Measurements from ENCODE around the gene VWCE.

The VWCE gene, protein sequence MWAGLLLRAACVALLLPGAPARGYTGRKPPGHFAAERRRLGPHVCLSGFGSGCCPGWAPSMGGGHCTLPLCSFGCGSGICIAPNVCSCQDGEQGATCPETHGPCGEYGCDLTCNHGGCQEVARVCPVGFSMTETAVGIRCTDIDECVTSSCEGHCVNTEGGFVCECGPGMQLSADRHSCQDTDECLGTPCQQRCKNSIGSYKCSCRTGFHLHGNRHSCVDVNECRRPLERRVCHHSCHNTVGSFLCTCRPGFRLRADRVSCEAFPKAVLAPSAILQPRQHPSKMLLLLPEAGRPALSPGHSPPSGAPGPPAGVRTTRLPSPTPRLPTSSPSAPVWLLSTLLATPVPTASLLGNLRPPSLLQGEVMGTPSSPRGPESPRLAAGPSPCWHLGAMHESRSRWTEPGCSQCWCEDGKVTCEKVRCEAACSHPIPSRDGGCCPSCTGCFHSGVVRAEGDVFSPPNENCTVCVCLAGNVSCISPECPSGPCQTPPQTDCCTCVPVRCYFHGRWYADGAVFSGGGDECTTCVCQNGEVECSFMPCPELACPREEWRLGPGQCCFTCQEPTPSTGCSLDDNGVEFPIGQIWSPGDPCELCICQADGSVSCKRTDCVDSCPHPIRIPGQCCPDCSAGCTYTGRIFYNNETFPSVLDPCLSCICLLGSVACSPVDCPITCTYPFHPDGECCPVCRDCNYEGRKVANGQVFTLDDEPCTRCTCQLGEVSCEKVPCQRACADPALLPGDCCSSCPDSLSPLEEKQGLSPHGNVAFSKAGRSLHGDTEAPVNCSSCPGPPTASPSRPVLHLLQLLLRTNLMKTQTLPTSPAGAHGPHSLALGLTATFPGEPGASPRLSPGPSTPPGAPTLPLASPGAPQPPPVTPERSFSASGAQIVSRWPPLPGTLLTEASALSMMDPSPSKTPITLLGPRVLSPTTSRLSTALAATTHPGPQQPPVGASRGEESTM

DNA sequence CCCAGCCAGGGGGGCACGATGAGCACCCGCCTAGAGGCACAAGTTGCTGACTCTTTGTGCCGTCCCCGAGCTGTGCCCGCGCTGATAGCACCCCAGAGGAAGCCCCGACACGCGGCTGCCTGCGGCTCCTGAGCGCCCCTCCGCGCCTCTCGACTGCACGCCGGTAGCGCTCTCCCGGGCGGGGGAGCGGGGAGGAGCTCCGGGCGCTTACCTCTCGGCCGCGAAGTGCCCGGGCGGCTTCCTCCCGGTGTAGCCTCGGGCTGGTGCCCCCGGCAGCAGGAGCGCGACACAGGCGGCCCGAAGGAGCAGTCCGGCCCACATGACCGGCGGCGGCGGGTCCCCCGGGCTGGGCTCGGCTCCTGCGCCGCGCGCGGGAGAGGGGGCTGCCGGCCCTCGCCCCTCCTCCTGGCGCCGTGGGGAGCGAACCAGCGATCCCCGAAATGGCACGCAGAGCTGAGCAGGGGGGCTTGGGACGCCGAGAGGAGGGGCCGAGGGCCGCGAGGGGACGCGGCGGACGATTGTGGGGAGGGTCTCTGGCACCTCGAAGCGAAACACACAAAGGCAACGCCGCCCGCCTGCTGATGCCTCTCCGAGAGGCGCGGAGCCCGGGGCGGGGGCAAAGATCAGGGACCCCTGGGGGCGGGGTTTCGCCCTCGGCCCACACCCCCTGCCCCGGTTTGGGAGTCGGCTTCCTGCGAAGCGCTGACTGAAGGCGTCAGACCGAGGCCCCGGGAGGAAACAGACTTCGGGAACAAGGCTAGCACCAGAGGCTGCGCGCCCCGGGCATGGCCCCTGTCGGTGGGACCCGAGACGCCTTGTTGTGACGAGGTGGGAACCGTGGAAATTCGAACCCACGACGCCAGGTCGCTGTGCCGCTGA lies at the start of gene VWCE:
TSS of gene VWCE (minus strand) at position 600 of the 879 bp plus-strand sequence. CDS start at position 321, 279 bp downstream.
- peak; percentile 36 for DNase-seq

DNA sequence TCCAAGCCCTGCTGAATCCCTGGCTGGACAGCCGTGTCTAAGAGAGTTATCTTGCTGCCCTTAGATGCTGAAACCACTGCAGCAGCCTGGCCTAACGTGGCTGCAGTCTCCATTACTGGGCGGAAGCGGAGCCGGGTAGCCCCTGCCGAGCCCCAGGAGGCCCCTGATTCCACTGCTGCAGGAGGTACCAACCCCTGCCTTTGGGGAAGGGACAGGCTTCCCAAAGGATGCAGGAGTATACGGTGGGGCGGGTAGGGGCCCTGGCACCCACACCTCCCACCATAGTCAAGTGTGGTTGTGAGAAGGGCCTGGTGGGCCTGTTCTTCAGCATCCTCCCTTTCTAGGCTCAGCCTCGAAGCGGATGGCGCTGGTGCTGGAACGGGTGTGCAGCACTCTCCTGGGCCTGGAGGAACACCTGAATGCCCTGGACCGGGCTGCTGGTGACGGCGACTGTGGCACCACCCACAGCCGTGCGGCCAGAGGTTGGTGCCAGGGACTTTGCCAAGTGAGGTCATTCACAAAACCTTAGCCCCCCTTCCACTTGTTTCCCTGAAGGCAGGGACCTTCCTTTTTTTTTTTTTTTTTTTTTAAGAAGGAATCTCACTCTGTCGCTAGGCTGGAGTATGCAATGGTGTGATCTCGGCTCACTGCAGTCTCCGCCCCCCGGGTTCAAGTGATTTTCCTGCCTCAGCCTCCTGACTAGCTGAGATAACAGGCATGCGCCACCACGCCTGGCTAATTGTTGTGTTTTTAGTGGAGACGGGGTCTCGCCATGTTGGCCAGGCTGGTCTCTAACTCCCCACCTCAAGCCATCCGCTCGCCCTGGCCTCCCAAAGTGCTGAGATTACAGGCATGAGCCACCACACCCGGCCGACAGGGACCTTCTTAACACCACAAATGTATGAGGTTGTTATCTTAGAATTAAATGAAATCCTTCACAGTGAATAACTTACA lies 49.0 kb upstream of the VWCE start:
- DNase-seq: no peak

DNA sequence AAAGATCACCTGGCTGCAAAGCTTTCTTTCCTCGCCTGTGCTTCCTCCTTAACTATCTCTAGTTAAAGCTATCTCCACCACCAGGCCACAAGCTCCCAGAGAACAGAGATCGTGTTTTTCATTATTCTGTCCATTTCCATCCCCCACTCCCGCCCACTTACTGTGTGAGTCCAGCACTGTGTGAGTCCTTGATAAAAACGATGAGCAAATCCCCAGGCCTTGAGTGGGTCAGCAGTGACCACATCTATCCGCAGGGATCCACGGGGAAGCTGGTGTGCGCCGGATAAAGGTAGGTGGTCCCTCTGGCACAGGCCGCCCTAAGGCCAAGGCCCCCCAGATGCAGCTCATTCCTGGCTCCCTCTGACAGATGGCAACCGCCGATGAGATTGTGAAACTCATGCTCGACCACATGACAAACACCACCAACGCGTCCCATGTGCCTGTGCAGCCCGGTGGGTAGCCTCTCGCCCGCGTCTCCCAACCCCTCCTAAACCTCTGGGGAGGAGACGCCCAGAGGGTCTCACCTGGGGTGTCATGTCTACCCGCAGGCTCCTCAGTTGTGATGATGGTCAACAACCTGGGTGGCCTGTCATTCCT lies 47.2 kb upstream of the VWCE start:
- no peak for DNase-seq

DNA sequence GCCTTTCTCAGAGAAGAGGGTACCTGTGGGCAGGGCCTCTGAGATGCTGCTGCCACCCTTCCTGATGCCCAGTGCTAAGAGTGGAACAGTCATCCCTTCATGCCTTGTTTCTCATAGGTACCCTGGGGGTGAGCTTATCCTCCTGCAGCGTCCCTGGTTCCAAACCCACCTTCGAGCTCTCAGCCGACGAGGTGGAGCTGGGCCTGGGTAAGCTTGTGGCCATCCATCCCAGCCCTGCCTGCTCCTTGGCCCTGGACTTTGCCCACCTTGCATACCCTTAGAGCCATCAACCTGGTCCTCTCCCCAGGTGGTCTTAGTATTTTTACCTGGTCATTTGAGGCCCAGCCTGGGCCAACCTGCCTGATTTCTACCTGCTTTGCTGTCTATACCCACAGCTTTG lies 46.6 kb upstream of the VWCE start:
- no peak for DNase-seq

DNA sequence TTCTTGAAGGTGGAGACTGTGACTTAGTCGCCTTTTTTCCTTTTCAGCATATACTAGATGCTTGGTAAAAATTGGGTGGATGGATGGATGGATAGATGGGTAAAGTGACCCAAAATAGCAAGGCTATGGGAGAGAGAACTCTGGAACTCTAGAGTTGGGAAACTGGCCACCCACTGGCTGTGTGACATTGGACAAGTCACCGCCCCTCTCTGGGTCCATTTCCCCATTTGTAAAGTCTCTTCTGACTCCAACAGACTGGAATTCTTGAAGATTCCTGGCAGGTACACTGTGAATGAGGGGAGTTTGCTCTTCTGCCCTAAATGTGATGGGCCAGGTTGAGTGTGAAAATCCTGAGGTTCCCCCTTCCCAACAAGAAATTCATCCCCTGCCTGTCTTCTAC lies 45.9 kb upstream of the VWCE start:
- no peak for DNase-seq

DNA sequence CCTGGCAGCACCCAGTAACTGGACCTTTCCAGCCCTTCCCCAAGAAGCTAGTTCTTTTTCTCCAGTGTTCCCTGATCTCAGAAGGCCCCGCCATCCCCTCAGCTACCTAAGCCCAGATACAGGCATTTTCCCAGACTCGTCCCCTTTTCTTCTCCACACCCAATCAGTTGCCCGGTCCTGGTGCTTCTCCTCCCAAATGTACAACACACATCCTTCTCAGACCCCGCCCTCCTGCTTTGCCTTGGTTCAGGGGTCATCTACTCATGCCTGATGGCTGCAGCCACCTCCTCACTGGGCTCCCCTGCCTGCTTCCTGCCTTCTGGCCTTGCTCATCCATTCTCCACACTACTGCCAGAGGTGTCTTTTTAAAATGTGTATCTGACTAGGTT lies 44.4 kb upstream of the VWCE start:
- no peak for DNase-seq

DNA sequence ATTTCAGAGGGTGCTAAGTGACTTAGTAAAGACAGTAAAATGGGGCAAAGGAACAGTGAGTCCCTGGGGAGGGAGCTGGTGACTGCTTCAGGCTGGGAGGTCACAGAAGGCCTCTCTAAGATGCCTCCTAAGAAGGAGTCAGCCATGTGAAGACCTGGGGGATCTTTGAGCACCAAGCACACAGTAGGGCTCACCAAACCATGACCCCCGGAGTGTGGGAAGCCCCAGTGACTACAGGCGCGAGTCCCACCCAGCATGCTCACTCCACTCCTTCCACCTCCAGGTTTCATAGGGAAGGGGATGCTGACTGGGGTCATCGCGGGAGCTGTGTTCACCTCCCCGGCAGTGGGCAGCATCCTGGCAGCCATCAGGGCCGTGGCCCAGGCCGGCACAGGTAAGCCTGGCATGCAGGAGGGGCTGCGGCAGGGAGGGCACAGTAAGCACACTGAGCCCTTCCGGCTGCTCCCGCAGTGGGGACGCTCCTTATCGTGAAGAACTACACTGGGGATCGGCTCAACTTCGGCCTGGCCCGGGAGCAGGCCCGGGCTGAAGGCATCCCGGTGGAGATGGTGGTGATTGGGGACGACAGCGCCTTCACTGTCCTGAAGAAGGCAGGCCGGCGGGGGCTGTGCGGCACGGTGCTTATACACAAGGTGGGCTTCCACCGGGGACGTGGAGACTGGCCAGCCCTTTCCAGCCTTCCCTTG lies 43.8 kb upstream of the VWCE start:
- DNase-seq: no peak

DNA sequence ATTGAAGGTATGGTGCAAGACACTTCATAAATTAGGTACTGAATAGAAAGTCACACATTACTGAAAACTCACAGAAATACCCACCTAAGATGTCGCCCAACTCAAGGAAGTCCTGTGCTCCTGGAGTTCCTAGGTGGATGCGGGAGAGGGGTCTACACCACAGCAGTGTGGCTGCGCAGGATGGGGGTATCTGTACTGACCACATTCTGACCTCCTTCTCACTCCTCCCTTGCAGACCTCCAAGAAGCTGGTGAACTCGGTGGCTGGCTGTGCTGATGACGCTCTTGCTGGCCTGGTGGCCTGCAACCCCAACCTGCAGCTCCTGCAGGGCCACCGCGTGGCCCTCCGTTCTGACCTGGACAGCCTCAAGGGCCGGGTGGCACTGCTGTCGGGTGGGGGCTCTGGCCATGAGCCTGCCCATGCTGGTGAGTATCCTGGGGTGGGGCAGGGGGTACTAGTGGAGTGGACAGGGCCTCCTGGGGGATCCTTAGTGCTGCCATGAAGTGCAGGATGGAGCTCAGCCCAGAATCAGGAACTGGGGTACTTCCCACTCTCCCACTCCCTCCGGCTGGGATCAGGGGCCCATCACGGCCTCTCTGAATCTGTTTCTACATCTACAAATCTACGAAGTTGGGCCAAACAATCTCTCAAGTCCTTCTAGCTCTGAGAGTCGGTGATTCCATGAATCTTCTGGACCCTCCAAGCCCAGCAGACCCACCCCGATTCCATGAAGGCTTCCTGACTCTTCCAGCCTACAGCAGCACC lies 42.8 kb upstream of the VWCE start:
- DNase-seq: no peak

DNA sequence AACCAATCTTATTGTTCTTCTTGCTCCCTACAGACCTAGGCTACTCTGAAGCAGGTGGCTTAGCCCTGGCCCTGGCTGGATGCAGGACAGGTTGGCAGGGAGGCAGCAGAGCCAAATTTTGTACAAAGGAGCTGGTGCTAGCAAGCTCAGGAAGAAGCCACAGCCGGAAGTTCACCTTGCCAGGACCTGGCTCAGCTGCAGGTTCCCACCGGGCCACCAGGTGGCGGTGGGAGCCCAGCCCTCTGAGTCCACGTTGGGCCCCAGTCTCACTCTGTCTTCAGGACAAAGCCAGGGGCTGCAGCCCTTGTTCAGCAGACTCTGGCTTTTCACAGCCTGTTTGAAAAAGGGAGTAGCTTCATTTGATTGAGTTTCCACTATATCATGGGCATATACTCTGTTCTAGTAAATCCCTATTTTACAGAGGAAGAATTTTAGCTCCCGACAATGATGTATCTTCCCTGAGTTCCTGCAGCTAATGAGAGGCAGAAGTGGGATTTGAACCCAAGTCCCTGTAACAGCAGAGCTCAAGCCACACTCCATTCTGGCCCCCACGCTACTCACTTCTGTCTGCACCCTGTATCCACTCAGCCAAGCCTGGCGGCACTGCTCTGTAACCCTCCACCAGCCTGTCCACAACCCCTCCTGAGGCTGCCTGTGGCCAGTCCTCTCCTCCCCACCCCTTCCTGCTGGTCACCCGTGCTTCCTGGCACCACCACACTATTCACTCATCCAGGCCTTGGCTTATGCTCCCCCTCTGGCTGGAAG lies 41.2 kb upstream of the VWCE start:
- DNase-seq: peak; percentile 78

DNA sequence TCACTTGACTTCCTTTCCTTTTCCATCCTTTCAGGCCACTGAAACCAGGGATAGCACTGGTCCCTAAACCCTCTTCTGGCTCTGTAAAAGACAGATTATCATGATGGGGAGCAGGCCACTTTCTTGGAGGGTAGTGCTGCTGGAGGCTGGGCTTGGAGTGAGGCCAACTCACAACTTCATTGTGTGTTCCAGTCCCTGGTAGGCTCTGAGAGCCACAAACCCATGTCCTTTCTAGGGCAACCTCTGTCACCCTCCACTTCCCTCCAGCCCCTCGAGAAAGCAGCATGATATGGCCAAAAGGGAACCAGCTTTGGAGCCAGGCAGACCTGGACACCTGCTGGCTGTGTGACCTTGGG lies 40.2 kb upstream of the VWCE start:
- no peak for DNase-seq

DNA sequence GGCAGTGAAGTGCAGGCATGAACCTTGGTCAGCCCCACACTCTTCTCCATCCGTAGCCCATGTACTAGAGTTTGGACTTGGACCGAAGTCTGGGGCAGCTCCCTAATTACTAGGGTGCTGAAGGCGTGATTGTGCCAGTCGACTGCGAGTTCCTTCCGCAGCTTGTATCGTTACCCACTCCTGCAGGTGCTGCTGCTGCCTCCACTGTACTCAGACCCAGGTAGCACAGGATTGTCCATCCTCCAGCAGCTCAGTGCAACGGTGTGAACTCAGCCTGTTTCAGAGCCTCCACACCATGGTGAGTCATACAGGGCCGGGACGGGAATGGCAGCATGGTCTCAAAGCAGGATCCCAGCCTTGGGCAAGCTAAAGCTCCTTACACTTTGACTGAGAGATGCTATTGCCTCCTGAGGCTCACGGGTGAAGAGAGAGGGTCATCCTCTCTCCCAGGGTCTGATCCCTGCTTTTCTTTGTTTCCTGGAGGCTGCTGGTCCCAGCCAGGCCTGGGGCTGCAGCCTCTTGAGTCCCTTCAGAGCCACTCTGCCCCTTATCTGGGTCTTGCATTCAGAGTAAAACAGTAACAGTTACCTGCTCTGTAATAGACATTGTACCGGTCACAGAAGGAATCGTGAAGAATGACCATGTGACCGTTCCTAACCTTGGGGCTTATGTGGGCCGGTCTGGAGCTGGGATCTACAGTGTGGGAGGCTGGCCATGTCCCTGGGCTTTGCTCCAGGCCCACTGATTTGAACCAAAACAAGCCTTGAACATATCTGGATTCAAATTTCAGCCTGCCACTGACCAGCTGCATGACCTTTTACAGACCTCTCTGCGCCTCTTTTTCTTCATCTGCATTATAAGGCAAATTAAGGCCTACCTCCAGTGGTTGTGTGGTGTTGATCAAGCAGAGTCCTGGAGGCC lies 39.6 kb upstream of the VWCE start:
- no peak for DNase-seq

DNA sequence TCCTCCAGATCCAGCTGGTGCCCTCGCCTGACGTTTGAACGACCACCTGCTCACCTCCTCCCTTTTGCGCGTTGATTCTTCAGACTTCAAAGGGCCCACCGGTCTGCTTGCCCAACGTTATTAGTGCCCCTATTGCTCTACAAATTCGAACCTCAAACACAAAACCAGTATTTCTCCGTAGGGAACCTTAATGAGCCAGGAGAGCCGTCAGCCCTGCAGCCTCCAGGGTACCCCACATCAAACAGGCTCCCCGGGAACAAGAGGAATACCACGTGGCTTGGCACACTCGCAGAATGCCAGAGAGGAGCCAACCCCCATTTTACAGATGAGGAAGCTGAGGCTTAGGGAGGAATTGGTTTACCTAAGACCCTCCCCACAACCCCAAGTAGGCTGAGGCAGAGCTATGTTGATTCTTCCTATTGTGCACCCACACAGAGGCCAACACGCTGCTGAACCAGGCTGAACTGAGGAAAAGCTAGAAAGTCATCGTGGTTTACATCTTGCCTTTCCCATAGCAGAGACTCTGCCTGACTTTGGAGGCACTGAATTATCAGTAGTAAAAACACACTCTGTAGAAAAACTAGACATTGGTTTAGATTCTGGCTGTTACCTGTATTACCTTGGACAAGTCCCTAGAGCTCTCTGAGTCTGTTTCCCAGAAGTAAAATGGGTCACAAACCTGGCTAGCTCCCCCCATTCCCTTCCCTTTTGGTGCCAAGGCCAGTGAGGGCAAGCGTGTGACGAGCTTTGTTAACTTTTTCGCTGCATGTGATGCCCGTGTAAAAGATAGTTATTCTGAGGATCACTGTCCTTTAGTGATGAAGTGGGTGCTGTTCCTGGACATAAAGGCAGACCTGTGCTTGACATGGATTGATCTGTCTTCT lies 38.7 kb upstream of the VWCE start:
- DNase-seq: no peak

DNA sequence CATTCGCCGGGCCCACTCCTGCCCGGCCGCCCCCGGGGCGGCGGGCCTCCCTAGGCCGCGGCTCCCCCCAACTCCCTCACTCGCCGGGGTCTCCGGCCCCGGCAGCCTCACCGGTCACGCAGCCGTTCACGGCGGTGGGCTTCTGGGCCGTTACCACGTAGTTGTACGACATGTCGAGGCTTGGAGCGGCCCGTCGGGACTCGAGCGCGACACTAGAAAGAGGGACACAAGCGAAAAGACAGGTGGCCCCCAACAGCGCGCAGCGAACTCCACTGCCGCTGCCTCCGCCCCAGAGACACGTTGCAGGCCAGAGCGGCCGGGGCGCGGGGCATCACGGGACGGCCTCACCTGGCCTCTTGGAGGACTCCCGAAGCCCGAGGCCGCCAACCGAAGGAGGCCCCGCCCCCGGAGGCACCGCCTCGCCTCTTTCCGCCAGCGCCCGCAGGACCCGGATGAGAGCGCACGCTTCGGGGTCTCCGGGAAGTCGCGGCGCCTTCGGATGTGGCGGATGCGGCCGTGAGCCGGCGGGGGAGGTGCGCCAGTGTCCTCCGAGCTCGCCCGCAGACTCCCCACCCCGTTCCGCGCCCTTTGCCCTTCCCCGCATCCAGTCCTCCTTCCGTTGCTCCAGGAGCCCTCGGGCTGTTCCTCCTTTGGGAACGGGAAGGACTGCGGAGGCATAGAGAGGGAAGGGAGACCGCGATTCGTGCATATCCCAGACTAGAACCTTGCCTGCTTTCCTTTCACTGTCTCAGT lies 37.9 kb upstream of the VWCE start, which contains the start of the genes DDB1 and TKFC:
TSS of gene DDB1 (minus strand) at position 309 of the 753 bp plus-strand sequence. CDS start at position 172, 137 bp downstream.
TSS of gene TKFC (plus strand) at position 432 of the 753 bp plus-strand sequence. CDS start 1,501 bp downstream, outside the sequence.
- DNase-seq: peak; percentile 94

DNA sequence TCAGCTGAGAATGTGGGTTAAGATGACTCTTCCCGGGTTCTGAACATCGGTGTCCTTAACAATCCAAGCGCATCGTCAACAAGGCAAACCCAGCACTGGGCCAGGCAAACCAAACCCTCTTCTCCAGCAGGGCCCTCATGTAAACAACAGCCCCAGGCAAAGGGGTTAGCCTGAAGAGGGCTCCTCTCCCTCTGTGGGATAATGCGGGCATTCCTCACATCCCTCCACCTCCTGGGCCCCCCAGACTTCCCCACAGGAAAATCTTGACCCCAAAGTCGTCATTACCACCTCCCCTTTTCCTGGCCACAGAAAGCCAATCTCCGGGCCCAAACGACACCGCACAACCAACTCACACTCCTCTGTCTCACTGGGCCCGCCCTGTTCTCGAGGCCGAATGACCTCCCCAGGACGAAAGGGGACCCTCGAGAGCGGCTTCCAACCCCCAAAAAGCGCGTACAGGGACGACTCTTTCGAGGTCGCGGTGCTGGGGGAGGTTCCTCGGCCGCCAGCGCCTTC lies 37.2 kb upstream of the VWCE start:
- DNase-seq: no peak

DNA sequence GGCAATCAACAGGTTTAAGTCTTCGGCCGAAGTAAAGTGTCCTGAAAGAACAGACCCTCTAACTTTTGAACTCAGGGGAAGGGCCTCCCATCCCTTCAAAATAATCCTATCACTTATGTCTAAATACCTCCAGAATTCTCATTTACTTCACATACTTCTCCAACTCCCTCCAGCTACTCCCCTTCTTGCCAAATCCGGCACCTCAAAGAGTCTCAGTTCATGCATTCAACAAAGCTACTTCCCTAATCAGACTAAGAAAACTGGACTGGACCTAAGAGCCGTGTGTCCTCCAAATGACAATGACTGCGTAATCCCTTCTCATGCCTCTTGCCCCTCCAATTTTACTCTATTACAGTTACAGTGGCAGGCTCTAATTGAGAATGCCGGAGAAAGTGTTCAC lies 36.5 kb upstream of the VWCE start:
- no peak for DNase-seq

DNA sequence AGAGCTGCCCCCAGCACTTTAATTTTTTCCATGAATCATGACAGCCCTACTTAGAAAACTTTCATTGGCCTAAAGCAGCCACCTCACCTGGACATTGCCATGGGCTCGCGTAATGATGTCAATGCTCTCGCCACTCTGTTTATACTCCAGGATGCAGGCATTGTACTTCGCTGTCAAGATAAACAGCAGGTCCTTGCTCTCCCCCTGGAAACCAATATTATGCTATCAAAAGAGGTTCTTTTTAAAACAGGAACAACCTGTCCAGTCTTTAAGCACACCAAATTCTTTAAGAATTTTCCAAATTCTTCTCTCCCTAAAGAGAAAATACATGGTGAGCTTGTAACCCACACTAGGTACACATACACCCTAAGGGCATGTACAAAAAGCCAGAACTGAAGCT lies 34.8 kb upstream of the VWCE start:
- no peak for DNase-seq

Data from CD4-positive, alpha-beta T cell treated with Interleukin-4 for 4 hours (primary cell).